ENCODE measurements around the gene SH3TC2.

DNA sequence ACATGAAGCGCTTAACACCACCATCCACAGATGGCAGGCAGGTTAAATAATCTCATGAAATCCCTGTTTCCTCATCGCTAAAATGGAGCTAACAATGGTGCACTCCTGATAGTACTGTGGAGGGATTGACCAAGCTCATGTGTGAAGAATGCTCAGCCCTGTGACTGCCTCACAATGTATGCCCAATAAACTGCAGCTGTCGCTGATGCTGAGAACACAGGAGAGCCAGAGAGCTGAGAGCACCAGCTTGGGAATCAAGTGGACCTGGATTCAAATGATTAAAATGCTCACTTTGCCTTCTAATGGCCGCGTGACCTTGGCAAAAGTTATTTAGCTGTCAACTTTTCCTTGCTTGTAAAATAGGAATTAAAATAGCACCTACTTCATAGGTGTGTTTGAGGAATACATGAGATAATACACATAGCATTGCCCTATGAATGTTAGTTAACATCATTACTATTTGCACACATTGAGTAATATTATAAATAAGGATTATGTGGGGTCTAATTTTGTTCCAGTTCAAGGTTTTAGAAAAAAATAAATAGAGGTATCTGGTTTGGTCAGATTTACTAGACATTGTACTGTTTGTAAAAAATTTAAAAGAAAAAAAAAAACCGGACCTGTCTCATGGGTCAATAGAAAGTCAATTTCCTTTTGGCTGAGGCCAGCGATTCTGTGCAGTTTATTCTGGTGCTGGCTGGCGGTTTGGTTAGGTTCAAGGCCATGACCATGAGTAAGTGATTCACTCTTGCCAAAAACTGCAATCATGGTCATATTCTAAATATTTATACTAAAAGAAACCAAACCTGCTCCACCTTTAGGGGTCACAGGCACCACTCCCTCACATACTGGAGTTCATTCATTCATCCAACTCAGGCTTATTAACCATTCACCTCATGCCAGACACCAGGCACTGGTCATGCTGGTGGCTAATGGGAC, 101.3 kb downstream of the SH3TC2 start:
- TF ChIP-seq, protein P1, sequence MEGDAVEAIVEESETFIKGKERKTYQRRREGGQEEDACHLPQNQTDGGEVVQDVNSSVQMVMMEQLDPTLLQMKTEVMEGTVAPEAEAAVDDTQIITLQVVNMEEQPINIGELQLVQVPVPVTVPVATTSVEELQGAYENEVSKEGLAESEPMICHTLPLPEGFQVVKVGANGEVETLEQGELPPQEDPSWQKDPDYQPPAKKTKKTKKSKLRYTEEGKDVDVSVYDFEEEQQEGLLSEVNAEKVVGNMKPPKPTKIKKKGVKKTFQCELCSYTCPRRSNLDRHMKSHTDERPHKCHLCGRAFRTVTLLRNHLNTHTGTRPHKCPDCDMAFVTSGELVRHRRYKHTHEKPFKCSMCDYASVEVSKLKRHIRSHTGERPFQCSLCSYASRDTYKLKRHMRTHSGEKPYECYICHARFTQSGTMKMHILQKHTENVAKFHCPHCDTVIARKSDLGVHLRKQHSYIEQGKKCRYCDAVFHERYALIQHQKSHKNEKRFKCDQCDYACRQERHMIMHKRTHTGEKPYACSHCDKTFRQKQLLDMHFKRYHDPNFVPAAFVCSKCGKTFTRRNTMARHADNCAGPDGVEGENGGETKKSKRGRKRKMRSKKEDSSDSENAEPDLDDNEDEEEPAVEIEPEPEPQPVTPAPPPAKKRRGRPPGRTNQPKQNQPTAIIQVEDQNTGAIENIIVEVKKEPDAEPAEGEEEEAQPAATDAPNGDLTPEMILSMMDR (conservative IDR thresholded peaks at IDR 0.05; ENCODE audit: low read depth, low read length) = no peak
- TF ChIP-seq EZH2 (IDR thresholded peaks at IDR 0.05; ENCODE audit: low read length, unreplicated experiment) = no peak
